Astrocyte (in vitro differentiated cells and primary cell): ENCODE data around the gene FLII. TPM values are rescaled to one million over a fixed set of nuclear protein-coding genes. Genes with fewer than 3 reads are reported as not detected.

Experiments used
- DNase-seq: peaks from one replicate; pipeline ENCODE4 v3.0.0-alpha.2; 2010; ENCODE audit warnings: low read depth
- FAIRE-seq: peaks from 2 replicates; lab custom pipeline; 2011; peaks lifted over from hg19 to GRCh38; lab: Jason Lieb, UNC
- H2AFZ ChIP-seq: 2 replicates; pipeline ENCODE4 v1.6.0; 2012; ENCODE audit warnings: low read depth, low read length, inconsistent platforms
- H3K27ac ChIP-seq: 2 replicates; pipeline ENCODE4 v1.5.1; 2011; ENCODE audit warnings: low read depth, low read length, inconsistent platforms
- H3K27me3 ChIP-seq: 2 replicates; pipeline ENCODE4 v1.6.0; 2011; ENCODE audit warnings: low read length, inconsistent platforms; ENCODE audit not compliant: insufficient read depth
- H3K36me3 ChIP-seq: 2 replicates; pipeline ENCODE4 v1.5.1; 2011; ENCODE audit warnings: low read length, inconsistent platforms; ENCODE audit not compliant: insufficient read depth
- H3K4me1 ChIP-seq: 2 replicates; pipeline ENCODE4 v1.5.1; 2011; ENCODE audit warnings: low read length, inconsistent platforms; ENCODE audit not compliant: insufficient read depth
- H3K4me2 ChIP-seq: 2 replicates; pipeline ENCODE4 v1.6.0; 2012; ENCODE audit warnings: low read length, inconsistent platforms
- H3K4me3 ChIP-seq: 2 replicates; pipeline ENCODE4 v1.5.1; 2011; ENCODE audit warnings: low read depth, mild to moderate bottlenecking, low read length, inconsistent platforms; ENCODE audit not compliant: insufficient read depth
- H3K79me2 ChIP-seq: 2 replicates; pipeline ENCODE4 v1.6.0; 2012; ENCODE audit warnings: mild to moderate bottlenecking, low read length, inconsistent platforms; ENCODE audit not compliant: insufficient read depth
- H3K9ac ChIP-seq: 2 replicates; pipeline ENCODE4 v1.6.0; 2012; ENCODE audit warnings: mild to moderate bottlenecking, low read length, inconsistent platforms
- H3K9me3 ChIP-seq: 2 replicates; pipeline ENCODE4 v1.5.1; 2012; ENCODE audit warnings: low read depth, mild to moderate bottlenecking, low read length, inconsistent platforms; ENCODE audit not compliant: insufficient read depth
- H4K20me1 ChIP-seq: 2 replicates; pipeline ENCODE4 v1.6.0; 2012; ENCODE audit warnings: low read length, inconsistent platforms; ENCODE audit not compliant: insufficient read depth
- H3K27ac Mint-ChIP-seq: one replicate; pipeline ENCODE4 v1.8.0; 2021; ENCODE audit warnings: mild to moderate bottlenecking, mixed read lengths; ENCODE audit not compliant: unreplicated experiment
- H3K27me3 Mint-ChIP-seq: one replicate; pipeline ENCODE4 v1.8.0; 2021; ENCODE audit warnings: low read depth, mixed read lengths; ENCODE audit not compliant: unreplicated experiment
- H3K36me3 Mint-ChIP-seq: one replicate; pipeline ENCODE4 v1.8.0; 2021; ENCODE audit warnings: low read depth, mixed read lengths; ENCODE audit not compliant: unreplicated experiment
- H3K4me1 Mint-ChIP-seq: one replicate; pipeline ENCODE4 v1.8.0; 2021; ENCODE audit warnings: low read depth, mixed read lengths; ENCODE audit not compliant: unreplicated experiment
- H3K4me3 Mint-ChIP-seq: one replicate; pipeline ENCODE4 v1.8.0; 2021; ENCODE audit warnings: mild to moderate bottlenecking, moderate library complexity, mixed read lengths; ENCODE audit not compliant: unreplicated experiment
- H3K9me3 Mint-ChIP-seq: one replicate; pipeline ENCODE4 v1.8.0; 2021; ENCODE audit warnings: mild to moderate bottlenecking, mixed read lengths; ENCODE audit not compliant: unreplicated experiment
- CTCF ChIP-seq: IDR thresholded peaks from 2 replicates; pipeline ENCODE4 v1.5.1; 2011; ENCODE audit warnings: low read depth, mild to moderate bottlenecking, inconsistent platforms, low read length, moderate library complexity; ENCODE audit not compliant: insufficient read depth
- EZH2 ChIP-seq: IDR thresholded peaks from 2 replicates; pipeline ENCODE4 v1.6.1; 2012; ENCODE audit warnings: mild to moderate bottlenecking, low read length, inconsistent platforms; ENCODE audit not compliant: insufficient read depth
- total RNA-seq: library from RNA; stranded (reverse); gene quantifications from 2 replicates; pipeline ENCODE4 v1.2.1, GENCODE V29; 2021

FLII gene
- total RNA-seq, 1 donor from 2014 or later = 257 TPM

DNA sequence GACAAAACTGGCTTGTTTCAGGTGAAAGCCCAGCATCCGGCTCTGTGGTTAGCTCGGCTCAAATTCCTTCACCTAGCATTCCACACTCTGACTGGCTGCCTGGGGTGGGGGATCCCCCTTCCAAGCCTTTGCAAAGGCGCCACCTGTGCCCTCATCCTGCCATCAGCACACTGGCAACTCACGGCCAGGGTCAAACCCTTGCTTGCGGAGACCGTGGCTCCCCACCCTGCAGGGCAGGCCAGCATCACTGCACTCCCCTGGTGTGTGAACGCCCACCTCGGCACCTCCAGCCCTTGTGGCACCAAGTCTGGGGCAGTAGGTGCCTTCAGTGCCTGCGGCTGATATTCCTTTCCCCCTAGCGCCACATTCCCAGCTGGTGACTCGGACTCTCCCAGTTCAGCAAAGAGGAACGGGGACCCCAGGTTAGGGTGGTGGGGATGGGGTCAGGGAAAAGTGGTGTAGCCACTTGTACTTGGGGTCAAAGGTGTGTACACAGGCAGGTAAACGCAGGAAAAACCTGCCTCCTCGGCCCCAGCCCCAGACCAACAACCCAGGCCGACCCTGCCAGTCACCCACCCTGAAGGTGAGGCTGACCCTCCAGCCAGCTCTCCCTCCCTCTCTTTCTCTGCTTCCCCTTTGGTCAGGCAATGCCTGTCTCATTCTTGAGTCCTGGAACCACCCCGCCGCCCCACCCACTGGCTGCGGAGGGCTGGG, 1.1 kb downstream of the FLII start:
- Mint-ChIP-seq H3K4me1 (peaks cover 21% of the 10 kb centered on the region), H3K36me3 (peaks cover 7% of the 10 kb centered on the region), H3K27ac (peak overlapping the region; percentile 97), H3K4me3 (peak overlapping the region; percentile 98), H3K9me3 (no peaks in the 10 kb centered on the region), H3K27me3 (no peaks in the 10 kb centered on the region)
- peaks cover 26% of the 10 kb centered on the region for H3K4me1 ChIP-seq
- no peaks in the 10 kb centered on the region for H3K9me3 ChIP-seq
- H3K27ac ChIP-seq = peak overlapping the region; percentile 90
- peak overlapping the region; percentile 95 for H3K9ac ChIP-seq
- H2AFZ ChIP-seq = no peak overlapping the region
- peak overlapping the region; percentile 92 for H3K4me2 ChIP-seq
- peaks cover 59% of the 10 kb centered on the region for H4K20me1 ChIP-seq
- H3K79me2 ChIP-seq = peaks cover 63% of the 10 kb centered on the region
- no peaks in the 10 kb centered on the region for H3K27me3 ChIP-seq
- H3K36me3 ChIP-seq = peaks cover 14% of the 10 kb centered on the region
- FAIRE-seq (no peak), DNase-seq (peak; percentile 26)
- H3K4me3 ChIP-seq = peak overlapping the region; percentile 84
- TF ChIP-seq EZH2 (no peak), CTCF (no peak)

DNA sequence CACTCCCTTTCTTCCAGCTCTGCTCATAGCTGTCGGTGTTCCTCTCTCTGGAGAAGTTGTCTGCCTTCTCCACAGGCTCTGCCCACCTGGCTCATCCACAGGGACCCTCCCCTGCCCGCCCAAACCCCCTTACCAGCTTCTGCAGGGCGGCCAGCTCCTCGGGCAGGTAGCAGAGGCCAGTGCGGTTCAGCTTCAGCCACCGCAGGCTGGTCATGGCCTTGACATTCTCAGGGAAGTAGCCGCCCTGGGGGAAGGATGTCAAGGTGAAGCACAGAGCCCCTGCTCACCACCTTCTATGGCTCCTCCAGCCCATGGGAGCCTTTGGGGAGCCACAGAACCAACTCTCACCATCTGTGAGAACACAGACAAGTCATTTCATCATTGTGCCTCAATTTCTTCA, 1.8 kb downstream of the FLII start:
- Histone ChIP-seq H3K36me3 (peaks cover 14% of the 10 kb centered on the region), H4K20me1 (peaks cover 59% of the 10 kb centered on the region), H3K27ac (no peak overlapping the region), H2AFZ (no peak overlapping the region), H3K27me3 (no peaks in the 10 kb centered on the region), H3K79me2 (peaks cover 57% of the 10 kb centered on the region), H3K9ac (peak overlapping the region; percentile 95), H3K9me3 (no peaks in the 10 kb centered on the region), H3K4me3 (peak overlapping the region; percentile 84), H3K4me1 (peaks cover 26% of the 10 kb centered on the region), H3K4me2 (peak overlapping the region; percentile 92)
- Mint-ChIP-seq H3K27me3 (no peaks in the 10 kb centered on the region), H3K36me3 (peaks cover 10% of the 10 kb centered on the region), H3K4me3 (peak overlapping the region; percentile 98), H3K27ac (peak overlapping the region; percentile 97), H3K4me1 (peaks cover 19% of the 10 kb centered on the region), H3K9me3 (no peaks in the 10 kb centered on the region)
- DNase-seq (no peak), FAIRE-seq (no peak)
- no peak for TF ChIP-seq EZH2
- TF ChIP-seq CTCF = no peak

DNA sequence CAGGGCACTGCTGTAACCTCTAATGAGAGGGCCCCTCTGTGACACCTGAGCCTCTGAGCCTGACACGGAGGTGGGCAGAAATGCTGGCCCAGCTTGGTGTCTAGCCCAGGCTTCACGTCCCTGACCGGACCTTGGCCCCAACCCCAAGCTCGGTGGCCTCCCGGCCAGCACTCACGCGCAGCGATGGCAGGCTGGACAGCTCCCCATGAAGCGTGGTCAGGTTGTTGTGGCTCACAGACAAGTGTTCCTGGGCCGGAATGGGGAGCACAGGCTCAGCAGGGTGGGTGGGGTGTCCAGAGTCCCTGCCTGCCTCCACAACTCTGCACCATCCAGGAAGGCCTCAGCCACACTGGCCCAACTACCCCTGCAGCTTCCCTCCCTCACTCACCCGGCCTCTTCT, 2.2 kb downstream of the FLII start:
- Histone ChIP-seq H3K9me3 (no peaks in the 10 kb centered on the region), H3K36me3 (peaks cover 14% of the 10 kb centered on the region), H3K4me2 (peak overlapping the region; percentile 92), H2AFZ (no peak overlapping the region), H3K4me3 (no peak overlapping the region), H3K27me3 (no peaks in the 10 kb centered on the region), H3K27ac (no peak overlapping the region), H3K4me1 (peaks cover 23% of the 10 kb centered on the region), H4K20me1 (peaks cover 59% of the 10 kb centered on the region), H3K9ac (no peak overlapping the region), H3K79me2 (peaks cover 52% of the 10 kb centered on the region)
- Mint-ChIP-seq H3K9me3 (no peaks in the 10 kb centered on the region), H3K27ac (no peak overlapping the region), H3K36me3 (peaks cover 13% of the 10 kb centered on the region), H3K4me1 (peaks cover 15% of the 10 kb centered on the region), H3K4me3 (peak overlapping the region; percentile 98), H3K27me3 (no peaks in the 10 kb centered on the region)
- DNase-seq (no peak), FAIRE-seq (no peak)
- TF ChIP-seq EZH2 (no peak), CTCF (no peak)
